ENCODE measurements around the gene C1QC.

The C1QC gene

GRCh38 chr1:22621761-22622160, 21.7 kb upstream of the C1QC start:
- no peak for DNase-seq

GRCh38 chr1:22625262-22625925, 18.0 kb upstream of the C1QC start:
- no peak for DNase-seq

GRCh38 chr1:22626237-22627157, 16.9 kb upstream of the C1QC start:
- no peak for DNase-seq

- no peak for DNase-seq
These were observed 16.1 kb upstream of the C1QC start for GRCh38 chr1:22627331-22627730.

- DNase-seq, result no peak
These were observed 14.6 kb upstream of the C1QC start for GRCh38 chr1:22628698-22629444.

- DNase-seq, result no peak
These were observed 13.5 kb upstream of the C1QC start for GRCh38 chr1:22629886-22630285.

GRCh38 chr1:22633697-22634463, 9.6 kb upstream of the C1QC start:
- no peak for DNase-seq

GRCh38 chr1:22635436-22635835, 8.0 kb upstream of the C1QC start:
- DNase-seq, result no peak

GRCh38 chr1:22636353-22636752, 7.1 kb upstream of the C1QC start, which contains the start of gene C1QA:
TSS of gene C1QA (plus strand) at chr1:22636628. CDS start at chr1:22637617, 989 bp downstream.
- DNase-seq, result no peak

- peak; percentile 33 for DNase-seq
These were observed 6.5 kb upstream of the C1QC start for GRCh38 chr1:22636927-22637326.

GRCh38 chr1:22637907-22638445, 5.5 kb upstream of the C1QC start:
- DNase-seq, result no peak

- no peak for DNase-seq
These were observed 4.8 kb upstream of the C1QC start for GRCh38 chr1:22638476-22639234.

GRCh38 chr1:22639286-22639685, 4.1 kb upstream of the C1QC start:
- no peak for DNase-seq

- no peak for DNase-seq
These were observed 2.2 kb upstream of the C1QC start for GRCh38 chr1:22641247-22641646.

GRCh38 chr1:22641906-22642636, 1.4 kb upstream of the C1QC start:
- DNase-seq, result peak; percentile 56

GRCh38 chr1:22643928-22644327, 495 bp downstream of the C1QC start:
- DNase-seq, result no peak

GRCh38 chr1:22645931-22646330, 2.5 kb downstream of the C1QC start:
- no peak for DNase-seq

- no peak for DNase-seq
These were observed 3.0 kb downstream of the C1QC start for GRCh38 chr1:22646384-22646783.

GRCh38 chr1:22650089-22650693, 6.8 kb downstream of the C1QC start:
- no peak for DNase-seq
